HepG2 (cell line): ENCODE measurements around the gene WNT3A. TPM values are rescaled to one million over a fixed set of nuclear protein-coding genes. Genes with fewer than 3 reads are reported as not detected.

ENCODE experiments used
- CEBPG ChIP-seq: IDR thresholded peaks from 2 replicates; pipeline ENCODE4 v1.6.1; 2016
- DMAP1 ChIP-seq: IDR thresholded peaks from 2 replicates; pipeline ENCODE4 v1.6.1; 2016
- GLMP ChIP-seq: sonication (generic); formaldehyde crosslinking; IDR thresholded peaks from 2 replicates; pipeline ENCODE4 v1.9.0; 2021; ENCODE audit warnings: missing genetic modification reagents, mild to moderate bottlenecking, borderline replicate concordance
- GRHL1 ChIP-seq: sonication (generic); formaldehyde crosslinking; conservative IDR thresholded peaks from 2 replicates; pipeline ENCODE4 v1.8.0; 2022; ENCODE audit warnings: missing genetic modification reagents
- NBN ChIP-seq: fragments of 450-650 bp; conservative IDR thresholded peaks from 2 replicates; pipeline ENCODE4 v1.6.1; 2017
- PAWR ChIP-seq: sonication (generic); formaldehyde crosslinking; IDR thresholded peaks from 2 replicates; pipeline ENCODE4 v1.4.0; 2020; ENCODE audit warnings: missing genetic modification reagents, mild to moderate bottlenecking, borderline replicate concordance
- PBX2 ChIP-seq: IDR thresholded peaks from 2 replicates; pipeline ENCODE4 v1.6.1; 2016; ENCODE audit warnings: control low read depth
- POGZ ChIP-seq: sonication (generic); formaldehyde crosslinking; IDR thresholded peaks from 2 replicates; pipeline ENCODE4 v1.4.0; 2020; ENCODE audit warnings: mild to moderate bottlenecking, missing genetic modification reagents
- PREB ChIP-seq: sonication (generic); formaldehyde crosslinking; IDR thresholded peaks from 2 replicates; pipeline ENCODE4 v1.4.0; 2020; ENCODE audit warnings: missing genetic modification reagents
- ZNF101 ChIP-seq: sonication (generic); formaldehyde crosslinking; IDR thresholded peaks from 2 replicates; pipeline ENCODE4 v1.4.0; 2020; ENCODE audit warnings: mild to moderate bottlenecking, low read depth, missing genetic modification reagents, borderline replicate concordance
- ZNF225 ChIP-seq: sonication (generic); formaldehyde crosslinking; IDR thresholded peaks from 2 replicates; pipeline ENCODE4 v1.4.0; 2020; ENCODE audit warnings: mild to moderate bottlenecking, missing genetic modification reagents
- ZNF318 ChIP-seq: sonication (generic); formaldehyde crosslinking; IDR thresholded peaks from 2 replicates; pipeline ENCODE4 v1.4.0; 2020; ENCODE audit warnings: mild to moderate bottlenecking, missing genetic modification reagents
- ZNF564 ChIP-seq: sonication (generic); formaldehyde crosslinking; IDR thresholded peaks from 2 replicates; pipeline ENCODE4 v1.8.1; 2023; ENCODE audit warnings: mild to moderate bottlenecking, missing genetic modification reagents
- ZNF790 ChIP-seq: sonication (generic); formaldehyde crosslinking; IDR thresholded peaks from 2 replicates; pipeline ENCODE4 v1.8.0; 2022; ENCODE audit warnings: missing genetic modification reagents, mild to moderate bottlenecking, borderline replicate concordance
- ZNF792 ChIP-seq: IDR thresholded peaks from 2 replicates; pipeline ENCODE4 v1.6.1; 2016
- ZSCAN21 ChIP-seq: sonication (generic); formaldehyde crosslinking; IDR thresholded peaks from 2 replicates; pipeline ENCODE4 v1.8.0; 2022; ENCODE audit warnings: mild to moderate bottlenecking, missing genetic modification reagents, moderate library complexity, borderline replicate concordance
- polyA plus RNA-seq, 8 experiments: library from polyadenylated mRNA; depleted of rRNA in 3 of 8; stranded (reverse) in 7 of 8; unstranded in 1 of 8; fragments of >200 nt; fragmentation: Illumina TruSeq in 4 of 8; extraction: Trizol in 4 of 8; gene quantifications; 2 replicates each; pipeline versions ENCODE4 v1.2.1 to v1.2.3, GENCODE V29; 2011 to 2016; ENCODE audit warnings: low read depth in 4 of 8, missing spikeins in 1 of 8, mixed read lengths in 1 of 8; ENCODE audit not compliant: insufficient read depth in 1 of 8
- total RNA-seq, 5 experiments: library from RNA; depleted of rRNA; stranded (reverse); fragments of >200 nt; fragmentation: Illumina TruSeq; extraction: Trizol; gene quantifications; 2 replicates each; pipeline ENCODE4 v1.2.3, GENCODE V29; 2016; ENCODE audit warnings: low read depth in 1 of 5

WNT3A gene
- total and polyA plus RNA-seq, 2 of the 13 experiments (the other 11 are each of a cell fraction or from before 2014, with no cell fraction given) = not detected

- TF ChIP-seq CEBPG = peak; percentile 88
- TF ChIP-seq NBN = no peak
- no peak for TF ChIP-seq GLMP (CRISPR knock-in tag)
- TF ChIP-seq PREB = no peak
- peak; percentile 85; the same call in 1 of the 2 replicates for TF ChIP-seq ZNF564 (CRISPR knock-in tag)
- peak; percentile 78 for TF ChIP-seq DMAP1
- TF ChIP-seq ZSCAN21 (CRISPR knock-in tag) = peak; percentile 97
- TF ChIP-seq PBX2 (CRISPR knock-in tag) = no peak
- peak; percentile 96 for TF ChIP-seq POGZ (CRISPR knock-in tag)
- TF ChIP-seq ZNF101 (CRISPR knock-in tag) = no peak
- TF ChIP-seq ZNF318 (CRISPR knock-in tag) = peak; percentile 92
- TF ChIP-seq GRHL1 (CRISPR knock-in tag) = no peak
- no peak; the same call in 1 of the 2 replicates for TF ChIP-seq ZNF790 (CRISPR knock-in tag)
- peak; percentile 78 for TF ChIP-seq ZNF225 (CRISPR knock-in tag)
- no peak for TF ChIP-seq PAWR (CRISPR knock-in tag)
- TF ChIP-seq ZNF792 (CRISPR knock-in tag) = 0 out of 2 replicates have a peak, but pooled peaks have one; percentile 55
Measured at GRCh38 chr1:228109073-228109961, 102.5 kb downstream of the WNT3A start, which contains the start of gene MRPL55 (continued).
